ENCODE results near the gene HAND1.

Gene HAND1

GRCh38 chr5:154487541-154487940 is 9.5 kb upstream of the HAND1 start:
- Mint-ChIP-seq H3K4me3 (no peak overlapping the region), H3K9me3 (ENCODE audit: low read depth) (no peaks in the 10 kb centered on the region), H3K27ac (no peak overlapping the region), H3K4me1 (ENCODE audit: low read depth) (peaks cover 37% of the 10 kb centered on the region), H3K27me3 (peaks cover 61% of the 10 kb centered on the region), H3K36me3 (no peaks in the 10 kb centered on the region)

DNA sequence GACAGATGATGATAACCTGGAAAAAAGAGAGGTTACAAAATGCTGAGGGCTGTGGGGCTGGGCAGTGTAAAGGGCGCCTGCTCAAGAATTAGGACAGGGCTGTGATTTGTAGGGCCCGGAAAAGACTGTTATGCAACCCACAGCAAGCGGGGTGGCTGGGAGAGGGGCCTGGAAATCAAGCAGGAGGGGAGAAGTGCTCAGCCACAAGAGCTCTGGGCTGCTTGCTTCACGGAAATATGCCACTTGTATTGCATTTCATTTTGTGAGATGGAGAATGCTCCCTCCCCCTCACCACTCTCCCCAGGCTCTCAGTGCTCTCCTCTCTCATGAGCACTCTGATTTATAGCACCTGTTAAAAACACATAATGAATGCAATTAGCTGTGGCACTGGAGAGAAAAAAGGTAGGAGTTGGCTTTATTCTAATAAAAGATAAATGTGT is 8.4 kb upstream of the HAND1 start:
- no peaks in the 10 kb centered on the region for H3K9me3 Mint-ChIP-seq (ENCODE audit: low read depth)
- no peak overlapping the region for H3K4me3 Mint-ChIP-seq
- no peak overlapping the region for H3K27ac Mint-ChIP-seq
- H3K4me1 Mint-ChIP-seq (ENCODE audit: low read depth) = peaks cover 37% of the 10 kb centered on the region
- peaks cover 66% of the 10 kb centered on the region for H3K27me3 Mint-ChIP-seq
- H3K36me3 Mint-ChIP-seq = no peaks in the 10 kb centered on the region

DNA sequence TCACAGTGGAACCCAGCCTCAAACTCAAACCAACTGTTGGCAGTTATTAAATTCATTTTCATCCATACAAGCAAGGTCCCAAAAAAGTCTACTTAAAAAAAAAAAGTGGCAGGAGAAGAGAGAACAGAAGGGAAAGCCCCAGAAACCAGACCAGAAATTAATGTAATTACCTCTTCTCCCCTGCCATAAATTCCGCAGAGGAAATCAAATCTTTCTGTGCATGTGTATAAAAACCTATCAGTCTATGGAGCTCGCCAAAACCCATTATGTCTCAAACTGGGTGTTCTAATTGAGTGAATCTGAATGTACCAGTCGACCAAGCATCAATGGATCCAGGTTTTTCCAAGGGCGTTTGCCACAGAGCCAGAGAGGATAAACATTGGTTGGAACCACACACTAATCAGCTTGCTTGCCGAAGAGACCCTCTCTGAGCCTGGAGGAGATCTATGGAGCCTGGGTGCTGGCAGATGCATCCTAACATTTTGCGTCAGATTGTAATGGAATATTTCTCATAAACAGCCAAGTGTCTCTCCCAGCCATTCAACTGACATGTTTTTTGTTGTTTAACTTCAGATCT is 7.9 kb upstream of the HAND1 start:
- H3K4me3 Mint-ChIP-seq = no peak overlapping the region
- H3K27ac Mint-ChIP-seq = no peak overlapping the region
- no peaks in the 10 kb centered on the region for H3K9me3 Mint-ChIP-seq (ENCODE audit: low read depth)
- no peaks in the 10 kb centered on the region for H3K36me3 Mint-ChIP-seq
- H3K4me1 Mint-ChIP-seq (ENCODE audit: low read depth) = peaks cover 37% of the 10 kb centered on the region
- H3K27me3 Mint-ChIP-seq = peaks cover 69% of the 10 kb centered on the region

- H3K36me3 Mint-ChIP-seq = no peaks in the 10 kb centered on the region
- no peak overlapping the region for H3K4me3 Mint-ChIP-seq
- no peaks in the 10 kb centered on the region for H3K9me3 Mint-ChIP-seq (ENCODE audit: low read depth)
- peaks cover 42% of the 10 kb centered on the region for H3K4me1 Mint-ChIP-seq (ENCODE audit: low read depth)
- H3K27ac Mint-ChIP-seq = no peak overlapping the region
- peaks cover 73% of the 10 kb centered on the region for H3K27me3 Mint-ChIP-seq
Measured at GRCh38 chr5:154485096-154485491, 7.1 kb upstream of the HAND1 start.

GRCh38 chr5:154484393-154485095 is 6.5 kb upstream of the HAND1 start:
- Mint-ChIP-seq H3K27me3 (peaks cover 72% of the 10 kb centered on the region), H3K4me1 (ENCODE audit: low read depth) (peaks cover 45% of the 10 kb centered on the region), H3K27ac (no peak overlapping the region), H3K36me3 (no peaks in the 10 kb centered on the region), H3K4me3 (no peak overlapping the region), H3K9me3 (ENCODE audit: low read depth) (no peaks in the 10 kb centered on the region)

- Mint-ChIP-seq H3K36me3 (no peaks in the 10 kb centered on the region), H3K27ac (no peak overlapping the region), H3K27me3 (peaks cover 72% of the 10 kb centered on the region), H3K4me1 (ENCODE audit: low read depth) (peaks cover 49% of the 10 kb centered on the region), H3K9me3 (ENCODE audit: low read depth) (no peaks in the 10 kb centered on the region), H3K4me3 (peak overlapping the region; percentile 60)
Measured at GRCh38 chr5:154483654-154484392, 5.8 kb upstream of the HAND1 start.

- H3K4me1 Mint-ChIP-seq (ENCODE audit: low read depth) = peaks cover 51% of the 10 kb centered on the region
- H3K9me3 Mint-ChIP-seq (ENCODE audit: low read depth) = no peaks in the 10 kb centered on the region
- H3K27ac Mint-ChIP-seq = no peak overlapping the region
- H3K4me3 Mint-ChIP-seq = peak overlapping the region; percentile 22
- H3K36me3 Mint-ChIP-seq = no peaks in the 10 kb centered on the region
- H3K27me3 Mint-ChIP-seq = peaks cover 69% of the 10 kb centered on the region
Measured at GRCh38 chr5:154482528-154483449, 4.8 kb upstream of the HAND1 start.

DNA sequence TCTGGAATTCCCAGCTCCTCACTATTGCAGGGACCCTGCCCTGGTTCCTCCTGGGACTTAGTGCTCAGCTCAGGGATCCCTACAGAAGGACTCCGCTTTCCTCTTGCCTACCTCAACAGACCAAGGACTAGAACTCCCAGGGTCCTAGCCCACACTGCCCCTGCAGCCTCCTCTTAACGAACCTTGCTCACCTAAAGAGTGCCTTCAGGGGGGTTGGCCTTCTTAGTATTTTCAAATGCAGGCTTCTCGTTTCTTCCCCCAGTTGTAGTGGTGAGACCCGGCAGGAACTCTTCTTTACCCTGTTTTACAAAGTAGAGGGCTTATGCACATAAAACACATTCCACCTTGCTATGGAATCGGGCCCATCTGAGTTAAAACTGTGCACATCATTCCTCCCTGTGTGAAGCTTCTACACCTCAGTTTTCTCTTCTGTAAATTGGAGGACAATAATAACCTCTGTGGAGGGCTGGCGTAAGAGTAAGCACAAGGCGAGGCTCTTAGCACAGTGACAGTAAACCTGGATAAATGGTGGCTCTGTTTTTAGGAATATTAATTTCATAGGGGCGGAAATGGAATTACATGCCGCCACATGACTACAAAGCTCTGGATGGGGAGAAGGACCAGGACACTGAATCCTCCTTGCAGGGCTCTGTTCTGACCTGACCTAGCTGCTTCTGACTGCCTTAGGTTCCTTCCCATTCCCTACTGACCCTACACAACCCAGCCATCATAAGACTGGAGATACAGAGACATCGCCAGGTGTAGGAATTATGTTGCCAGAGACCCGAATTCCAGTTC is 3.8 kb upstream of the HAND1 start:
- no peaks in the 10 kb centered on the region for H3K9me3 Mint-ChIP-seq (ENCODE audit: low read depth)
- no peak overlapping the region for H3K4me3 Mint-ChIP-seq
- peaks cover 51% of the 10 kb centered on the region for H3K4me1 Mint-ChIP-seq (ENCODE audit: low read depth)
- peaks cover 70% of the 10 kb centered on the region for H3K27me3 Mint-ChIP-seq
- no peaks in the 10 kb centered on the region for H3K36me3 Mint-ChIP-seq
- no peak overlapping the region for H3K27ac Mint-ChIP-seq

- Mint-ChIP-seq H3K4me1 (ENCODE audit: low read depth) (peaks cover 55% of the 10 kb centered on the region), H3K9me3 (ENCODE audit: low read depth) (no peaks in the 10 kb centered on the region), H3K36me3 (no peaks in the 10 kb centered on the region), H3K4me3 (no peak overlapping the region), H3K27ac (no peak overlapping the region), H3K27me3 (peaks cover 66% of the 10 kb centered on the region)
Measured at GRCh38 chr5:154480847-154481246, 2.8 kb upstream of the HAND1 start.

- Mint-ChIP-seq H3K36me3 (no peaks in the 10 kb centered on the region), H3K9me3 (ENCODE audit: low read depth) (no peaks in the 10 kb centered on the region), H3K4me3 (no peak overlapping the region), H3K27ac (no peak overlapping the region), H3K4me1 (ENCODE audit: low read depth) (peaks cover 55% of the 10 kb centered on the region), H3K27me3 (peaks cover 65% of the 10 kb centered on the region)
Measured at GRCh38 chr5:154479944-154480750, 2.1 kb upstream of the HAND1 start.

DNA sequence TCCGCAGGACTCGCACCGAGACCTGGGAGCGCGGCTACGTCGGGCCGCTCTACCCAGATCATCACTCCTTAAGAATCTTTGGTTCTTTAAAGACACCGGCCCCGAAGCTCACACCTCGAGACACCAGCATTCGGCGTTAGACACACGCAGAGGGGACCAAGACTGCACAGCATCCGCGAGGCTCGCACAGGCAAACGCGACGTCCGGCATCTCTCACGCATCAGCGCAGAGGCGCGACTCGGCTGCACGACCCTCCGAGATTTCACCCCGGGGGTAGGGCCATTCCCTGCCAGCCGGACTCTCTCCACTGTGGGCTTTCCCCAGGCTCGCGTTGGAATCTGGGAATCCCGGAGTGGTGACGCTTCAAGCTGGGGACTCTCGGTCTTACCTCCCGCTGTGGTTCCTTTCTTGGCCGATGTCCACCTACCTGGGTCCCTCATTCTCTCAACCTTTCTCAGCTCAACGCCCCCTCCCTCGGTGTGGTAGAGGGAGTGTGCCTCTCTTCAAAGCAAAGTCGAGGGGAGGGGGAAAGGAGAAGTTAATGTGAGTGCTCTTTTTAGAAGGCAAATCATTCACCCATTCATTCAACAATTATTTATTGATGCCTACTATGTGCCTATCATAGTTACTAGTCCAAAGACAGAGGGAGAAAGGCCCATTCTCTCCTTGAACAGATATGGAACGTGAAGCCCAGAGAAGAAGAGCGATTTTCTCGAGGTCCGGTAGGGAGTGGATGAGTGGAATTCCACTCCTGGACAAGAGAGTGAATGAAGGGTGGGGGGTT is 1.3 kb upstream of the HAND1 start:
- Mint-ChIP-seq H3K4me1 (ENCODE audit: low read depth) (peaks cover 59% of the 10 kb centered on the region), H3K36me3 (no peaks in the 10 kb centered on the region), H3K27me3 (peaks cover 65% of the 10 kb centered on the region), H3K4me3 (peak overlapping the region; percentile 78), H3K27ac (peak overlapping the region; percentile 62), H3K9me3 (ENCODE audit: low read depth) (no peaks in the 10 kb centered on the region)

DNA sequence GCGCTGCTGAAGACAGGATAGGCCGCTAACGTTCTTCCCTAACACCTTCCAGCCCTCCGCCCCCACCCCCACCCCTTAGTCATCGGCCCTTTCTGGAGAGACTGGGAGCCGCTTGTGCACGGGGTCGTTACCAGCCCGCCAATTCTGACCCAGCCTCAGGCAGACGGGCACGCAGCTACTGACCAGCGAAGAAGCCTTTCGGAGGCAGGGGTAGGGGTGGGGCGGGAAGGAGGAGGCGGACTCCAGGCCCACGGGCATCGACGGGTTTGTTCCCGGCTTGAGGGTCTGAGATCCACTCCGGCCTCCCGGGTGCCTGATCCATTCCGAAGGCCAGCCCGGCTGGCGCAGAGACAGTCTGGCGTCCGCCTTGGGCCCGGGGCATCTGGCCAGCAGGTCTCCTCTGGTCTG is 729 bp upstream of the HAND1 start:
- Mint-ChIP-seq H3K27ac (no peak overlapping the region), H3K4me1 (ENCODE audit: low read depth) (peaks cover 59% of the 10 kb centered on the region), H3K4me3 (peak overlapping the region; percentile 10), H3K36me3 (no peaks in the 10 kb centered on the region), H3K9me3 (ENCODE audit: low read depth) (no peaks in the 10 kb centered on the region), H3K27me3 (peaks cover 65% of the 10 kb centered on the region)
